Activated T-helper 9 cell treated with anti-CD3 and anti-CD28 coated beads, Interleukin-2, amount 50 U/mL, for 16 hours (primary cell): ENCODE results near the gene ASCL2.
"Not testable (repeated sequence)": the region's sequence is repeated elsewhere in the genome, so short reads cannot be mapped to it uniquely, and the experiment has no call there.

ENCODE experiments used
- DNase-seq: peaks from one replicate; pipeline ENCODE4 v3.0.0-alpha.2; 2020; ENCODE audit warnings: low read depth

The ASCL2 gene

GRCh38 chr11:2297623-2298030, 27.2 kb upstream of the ASCL2 start:
- DNase-seq = no peak

GRCh38 chr11:2296913-2297622, 26.7 kb upstream of the ASCL2 start:
- no peak for DNase-seq

GRCh38 chr11:2295971-2296912, 25.9 kb upstream of the ASCL2 start:
- no peak for DNase-seq

- DNase-seq = no peak
Observed at GRCh38 chr11:2294926-2295290, 24.5 kb upstream of the ASCL2 start.

GRCh38 chr11:2293984-2294925, 23.9 kb upstream of the ASCL2 start:
- no peak for DNase-seq

- no peak for DNase-seq
Observed at GRCh38 chr11:2293531-2293971, 23.2 kb upstream of the ASCL2 start.

- DNase-seq = no peak
Observed at GRCh38 chr11:2290351-2290841, 20.0 kb upstream of the ASCL2 start.

- DNase-seq = no peak
Observed at GRCh38 chr11:2289859-2290258, 19.5 kb upstream of the ASCL2 start.

- no peak for DNase-seq
Observed at GRCh38 chr11:2289350-2289749, 19.0 kb upstream of the ASCL2 start.

- no peak for DNase-seq
Observed at GRCh38 chr11:2287091-2287490, 16.7 kb upstream of the ASCL2 start.

- DNase-seq = not testable (repeated sequence)
Observed at GRCh38 chr11:2286350-2286749, 16.0 kb upstream of the ASCL2 start.

- no peak for DNase-seq
Observed at GRCh38 chr11:2280208-2280607, 9.8 kb upstream of the ASCL2 start.

GRCh38 chr11:2277933-2278523, 7.6 kb upstream of the ASCL2 start:
- no peak for DNase-seq

GRCh38 chr11:2277008-2277346, 6.6 kb upstream of the ASCL2 start:
- no peak for DNase-seq

GRCh38 chr11:2276280-2277007, 6.1 kb upstream of the ASCL2 start:
- DNase-seq = no peak

- DNase-seq = no peak
Observed at GRCh38 chr11:2275334-2276279, 5.2 kb upstream of the ASCL2 start.

GRCh38 chr11:2273771-2274170, 3.4 kb upstream of the ASCL2 start:
- no peak for DNase-seq

GRCh38 chr11:2273311-2273710, 2.9 kb upstream of the ASCL2 start:
- no peak for DNase-seq

- DNase-seq = no peak
Observed at GRCh38 chr11:2272946-2273280, 2.5 kb upstream of the ASCL2 start.
